Measurements from ENCODE around the gene DNASE1L2.

Gene DNASE1L2

GRCh38 chr16:2271848-2272461, 35.7 kb downstream of the DNASE1L2 start:
- no peak for DNase-seq

DNA sequence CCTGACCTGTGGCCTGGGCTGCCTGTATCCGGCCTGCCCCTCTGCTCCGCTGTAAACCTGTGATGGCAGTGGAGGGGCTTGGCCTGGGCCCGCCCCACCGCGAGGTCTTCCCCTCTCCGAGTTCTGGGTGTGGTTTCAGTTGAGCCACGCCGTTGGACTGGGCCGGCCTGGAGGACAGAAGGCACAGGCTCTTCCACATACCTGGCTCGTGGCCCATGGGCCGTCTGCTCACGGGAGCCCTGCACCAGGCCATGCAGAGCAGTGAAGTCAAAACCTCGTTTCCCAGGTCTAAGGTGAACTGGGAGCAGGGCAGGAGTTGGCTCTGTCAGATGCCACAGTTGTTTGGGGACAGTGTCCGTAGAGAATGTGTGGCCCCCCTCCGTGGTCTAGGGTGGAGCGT, 37.2 kb downstream of the DNASE1L2 start:
- DNase-seq = no peak

DNA sequence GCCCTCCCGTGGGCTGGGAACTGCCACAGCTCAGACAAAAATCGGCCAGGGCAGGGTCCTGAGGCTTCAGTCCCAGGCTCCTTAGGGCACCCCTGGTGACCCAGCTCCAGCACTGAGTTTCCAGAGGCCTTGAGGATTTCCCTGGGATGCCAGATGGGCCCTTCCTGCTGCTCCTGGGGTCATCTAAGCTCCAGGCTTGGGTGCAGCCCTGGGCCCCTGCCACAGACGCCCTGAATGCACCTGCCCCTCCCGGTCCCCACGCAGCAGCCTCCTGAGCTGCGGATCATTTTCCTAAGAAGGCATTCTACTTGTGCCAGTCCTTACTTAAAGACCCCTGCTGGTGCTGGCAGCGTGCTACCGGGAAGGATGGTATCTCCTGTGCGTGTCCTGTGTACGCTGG, 37.7 kb downstream of the DNASE1L2 start:
- DNase-seq = no peak

- no peak for DNase-seq
These were observed 39.5 kb downstream of the DNASE1L2 start for GRCh38 chr16:2275476-2276367.

DNA sequence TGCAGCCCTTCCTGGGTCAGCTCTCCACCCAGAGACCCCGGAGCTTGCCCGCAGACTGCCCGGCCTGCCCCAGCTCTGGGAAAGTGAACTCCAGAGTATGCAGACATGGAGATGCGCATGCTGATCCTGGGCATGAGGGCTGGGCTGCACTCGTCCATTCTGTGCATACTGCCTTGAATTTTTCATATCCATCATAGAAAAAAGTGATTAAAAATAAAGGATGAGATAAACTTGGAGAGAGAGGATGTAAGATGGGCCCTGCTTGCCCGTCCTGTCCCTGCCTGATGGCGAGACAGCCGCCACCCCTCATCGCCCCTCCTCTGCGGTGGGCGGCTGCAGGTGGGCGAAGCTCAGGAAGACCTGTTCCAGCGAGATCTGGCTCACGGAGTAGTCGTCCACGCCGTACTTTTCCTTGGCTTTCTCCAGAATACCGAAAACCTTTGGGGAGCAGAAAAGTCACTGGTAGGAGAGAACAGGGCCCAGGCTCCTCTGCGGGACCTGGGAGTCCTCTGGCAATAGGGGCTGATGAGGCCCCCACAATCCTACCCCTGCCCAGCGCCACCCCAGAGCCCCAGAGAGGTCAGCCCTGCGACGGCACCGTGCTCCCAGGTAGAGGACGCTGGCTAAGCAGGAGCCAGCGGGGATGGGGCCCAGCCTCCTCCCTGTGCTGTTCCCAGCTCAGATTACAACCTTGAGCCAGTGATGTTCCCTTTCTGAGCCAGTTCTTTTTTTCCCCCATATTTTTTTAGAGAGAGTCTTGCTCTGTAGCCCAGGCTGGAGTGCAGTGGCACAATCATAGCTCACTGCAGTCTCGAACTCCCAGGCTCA, 40.3 kb downstream of the DNASE1L2 start:
- DNase-seq = no peak

DNA sequence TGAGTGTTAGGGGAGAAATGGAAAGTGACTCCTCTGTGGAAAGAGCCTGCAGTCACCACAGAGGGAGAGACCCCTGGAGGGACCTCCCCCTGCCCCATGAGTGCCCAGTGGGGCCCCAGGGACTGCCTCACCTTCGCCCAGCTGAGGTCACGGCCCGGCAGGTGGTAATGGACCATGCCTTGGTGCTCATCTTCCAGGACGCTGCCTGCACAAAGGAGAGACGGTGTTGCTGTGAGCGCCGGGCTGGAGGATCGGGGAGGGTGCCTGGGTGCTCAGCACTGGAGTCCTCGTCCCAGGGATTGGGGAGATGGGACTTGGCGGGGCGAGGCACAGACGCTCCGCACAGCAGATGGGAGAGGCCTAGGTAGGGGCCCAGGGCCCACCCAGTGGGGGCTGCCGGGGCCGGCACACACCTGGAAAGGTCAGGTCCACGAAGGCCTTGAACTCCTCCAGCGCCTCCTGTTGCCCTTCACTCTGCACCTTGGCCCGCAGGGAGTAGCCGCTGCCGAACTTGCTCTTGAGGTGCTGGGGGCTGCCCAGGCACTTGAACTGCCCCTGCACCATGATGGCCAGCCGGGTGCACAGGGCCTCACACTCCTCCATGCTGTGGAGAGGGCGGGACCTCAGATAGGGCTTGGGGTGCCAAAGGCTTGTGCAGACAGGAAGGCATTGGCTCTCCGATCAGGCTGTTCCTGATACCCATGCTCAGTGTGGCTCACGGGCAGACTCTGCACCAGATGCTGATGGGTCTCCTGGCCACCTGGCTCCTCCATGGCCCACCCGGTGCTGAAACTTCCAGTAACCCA, 41.4 kb downstream of the DNASE1L2 start:
- DNase-seq = no peak

DNA sequence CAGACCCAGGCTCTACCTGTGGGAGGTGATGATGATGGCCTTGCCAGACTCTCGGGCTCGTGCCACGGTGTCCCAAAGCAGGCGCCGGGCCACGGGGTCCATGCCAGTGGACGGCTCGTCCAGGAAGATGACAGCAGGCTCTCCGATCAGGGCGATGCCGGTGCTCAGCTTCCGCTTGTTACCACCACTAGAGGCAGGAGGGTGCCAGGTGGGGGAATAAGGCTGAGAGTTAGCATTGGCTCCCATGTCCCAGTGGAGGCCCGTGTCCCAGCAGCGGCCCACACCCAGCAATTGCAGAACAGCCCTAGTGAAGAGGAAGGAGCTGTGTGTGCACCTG, 42.0 kb downstream of the DNASE1L2 start:
- DNase-seq = no peak

DNA sequence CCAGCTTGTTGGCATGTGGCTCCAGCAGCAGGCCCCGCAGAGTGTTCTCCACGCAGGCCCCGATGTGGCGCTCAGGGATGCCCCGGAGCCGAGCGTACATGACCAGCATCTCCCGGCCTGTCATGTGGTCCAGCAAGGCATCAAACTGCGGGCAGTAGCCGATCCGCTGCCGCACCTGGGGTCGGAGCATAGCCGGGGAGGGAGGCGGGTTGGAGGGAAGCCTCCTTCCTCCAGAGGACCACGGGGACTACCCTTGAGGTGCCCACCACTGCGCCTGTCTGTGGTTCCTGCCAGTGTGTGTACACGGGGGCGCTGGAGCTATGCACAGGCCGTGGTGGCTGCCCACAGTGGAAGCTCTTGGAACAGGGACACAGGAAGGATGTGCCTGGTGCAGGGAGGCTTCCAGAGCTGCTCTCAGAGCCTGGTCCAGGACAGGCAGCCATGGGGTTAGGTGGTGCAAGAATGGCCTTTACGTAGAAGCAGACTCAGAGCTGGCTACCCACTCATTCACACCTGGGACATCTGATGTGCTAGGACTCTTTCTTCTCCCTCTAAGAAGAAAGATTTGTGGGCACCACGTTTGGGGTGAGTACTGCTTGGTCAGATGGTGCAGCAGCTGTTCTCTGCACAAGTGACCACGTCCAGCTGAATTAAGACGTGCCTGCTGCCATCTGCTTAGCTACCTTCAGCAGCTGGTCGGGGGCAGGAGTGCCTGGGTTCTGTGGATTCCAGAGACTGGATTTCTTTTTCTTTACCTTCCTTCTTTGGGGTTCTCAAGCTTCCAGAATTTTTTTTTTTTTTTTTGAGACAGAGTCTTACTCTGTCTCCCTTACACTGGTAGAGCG, 42.9 kb downstream of the DNASE1L2 start:
- DNase-seq = no peak

- no peak for DNase-seq
These were observed 44.2 kb downstream of the DNASE1L2 start for GRCh38 chr16:2280461-2280860.

- no peak for DNase-seq
These were observed 44.8 kb downstream of the DNASE1L2 start for GRCh38 chr16:2280981-2281542.

DNA sequence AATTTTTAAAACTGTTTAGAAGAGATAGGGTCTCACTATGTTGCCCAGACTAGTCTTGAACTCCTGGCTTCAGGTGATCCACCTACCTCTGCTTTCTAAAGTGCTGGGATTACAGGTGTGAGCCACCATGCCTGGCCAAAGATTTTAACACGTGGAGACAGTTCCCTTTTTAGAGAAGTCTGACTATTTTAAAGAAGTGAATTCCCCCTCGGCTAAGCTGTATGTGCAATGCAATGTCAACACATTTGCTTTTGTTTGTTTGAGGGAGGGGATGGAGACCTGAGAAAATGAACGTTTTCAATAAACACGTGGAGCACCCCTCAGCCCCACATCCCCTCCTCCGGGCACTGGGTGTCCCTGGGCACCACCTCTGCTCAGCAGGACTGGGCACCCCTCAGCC, 46.0 kb downstream of the DNASE1L2 start:
- no peak for DNase-seq

DNA sequence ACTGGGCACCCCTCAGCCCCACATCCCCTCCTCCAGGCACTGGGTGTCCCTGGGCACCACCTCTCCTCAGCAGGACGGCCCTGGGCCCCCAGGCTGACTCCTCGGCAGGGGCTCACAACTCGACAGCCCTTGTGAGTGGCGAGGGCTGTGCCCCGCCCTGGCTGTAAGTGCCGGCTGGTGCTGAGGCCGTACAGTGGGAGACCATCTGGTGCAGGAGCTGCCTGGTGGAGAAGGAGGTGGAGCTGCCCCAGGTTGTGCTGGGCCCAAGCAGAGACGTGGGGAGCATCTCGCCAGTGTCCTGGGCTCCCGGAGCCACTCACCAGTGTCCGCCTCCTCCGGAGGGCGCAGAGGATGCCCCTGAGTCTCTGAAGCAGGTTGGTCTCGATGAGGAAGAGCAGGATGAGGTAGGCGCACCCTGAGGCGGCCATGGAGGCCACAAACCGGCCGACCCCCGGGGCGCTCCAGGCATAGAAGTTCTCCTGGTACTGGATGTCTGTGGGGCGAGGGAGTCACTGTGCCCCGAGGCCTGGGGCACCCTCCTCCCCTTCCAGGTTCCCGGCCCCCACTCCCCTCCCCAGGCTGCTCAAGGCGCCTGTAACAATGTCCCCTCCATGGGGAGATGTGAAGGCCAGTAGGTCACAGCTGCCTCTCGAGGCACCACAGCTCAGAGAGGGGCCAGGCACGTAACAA, 46.8 kb downstream of the DNASE1L2 start:
- DNase-seq = no peak

GRCh38 chr16:2284001-2284770, 47.9 kb downstream of the DNASE1L2 start:
- DNase-seq = no peak

DNA sequence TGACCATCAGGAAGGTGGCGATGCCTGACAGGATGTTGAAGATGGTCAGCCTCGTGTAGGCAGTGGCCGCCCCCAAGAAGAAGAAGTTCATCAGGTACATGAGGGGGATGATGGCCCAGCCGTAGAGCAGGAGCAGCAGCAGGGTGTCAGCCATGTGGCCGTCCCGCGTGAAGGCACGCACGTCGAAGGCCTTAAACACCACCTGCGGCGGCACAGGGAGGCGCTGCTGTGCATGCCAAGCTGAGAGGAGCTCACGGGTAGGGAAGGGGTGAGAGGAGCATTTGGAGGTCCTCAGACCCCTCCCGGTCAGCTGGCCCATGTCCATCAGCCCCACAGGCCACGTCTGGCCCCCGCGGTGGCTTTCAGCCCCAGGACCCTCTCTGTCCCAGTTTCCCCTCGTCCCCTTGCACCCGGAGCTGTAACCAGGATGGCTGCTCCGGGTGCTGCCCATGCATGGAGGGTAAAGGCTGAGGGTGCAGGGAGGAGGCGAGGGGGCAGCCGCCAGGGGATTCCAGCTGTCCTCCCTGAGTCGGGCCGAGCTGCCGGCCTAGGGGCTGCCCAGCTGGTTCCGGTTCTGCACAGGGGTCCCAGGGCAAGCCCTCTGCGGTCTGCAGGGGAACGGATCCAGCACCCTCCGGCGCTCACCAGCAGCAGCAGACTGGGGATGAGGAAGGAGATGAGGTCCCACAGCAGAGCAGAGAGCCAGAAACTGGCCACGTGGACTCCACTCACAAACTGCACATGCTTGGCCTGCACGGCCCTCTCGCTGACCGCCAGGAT, 48.7 kb downstream of the DNASE1L2 start:
- DNase-seq = no peak

GRCh38 chr16:2285731-2286191, 49.5 kb downstream of the DNASE1L2 start:
- no peak for DNase-seq

GRCh38 chr16:2286550-2286949, 50.3 kb downstream of the DNASE1L2 start:
- DNase-seq = no peak

GRCh38 chr16:2287916-2288547, 51.8 kb downstream of the DNASE1L2 start:
- no peak for DNase-seq

Measured in stimulated activated CD4-positive, alpha-beta T cell treated with anti-CD3 and anti-CD28 coated beads, Interleukin-1b, Interleukin-23, amount 100 ng/mL, for 48 hours (primary cell).